ENCODE results near the gene RAB3D. TPM values are rescaled to one million over a fixed set of nuclear protein-coding genes. Genes with fewer than 3 reads are reported as not detected.

Gene RAB3D
- total and polyA plus RNA-seq, 10 of the 15 experiments (the other 5 are each of a cell fraction or from before 2014, with no cell fraction given), result 1.1 to 15.7 (median 6.2) TPM

GRCh38 chr19:11290256-11290655 lies 49.2 kb downstream of the RAB3D start (continued):
- TF ChIP-seq YY1 (IDR thresholded peaks at IDR 0.05; ENCODE audit: low read depth, low read length) (no peak), E4F1 (IDR thresholded peaks at IDR 0.05; ENCODE audit: borderline replicate concordance, partially characterized antibody) (no peak), RCOR1 (conservative IDR thresholded peaks at IDR 0.05; ENCODE audit: low read depth, low read length) (no peak)

GRCh38 chr19:11288349-11288748 lies 51.1 kb downstream of the RAB3D start:
- H3K4me1 ChIP-seq (ENCODE audit: control insufficient read depth, insufficient read depth, low read length), result peaks cover 4% of the 10 kb centered on the region
- intact Hi-C loops (cut with micrococcal nuclease; ENCODE audit: unreplicated experiment) (no loop called here), in situ Hi-C loops (cut with MboI) (no loop called here)
- FAIRE-seq, result peak; percentile 61
- ChIA-PET RAD21 (ENCODE audit: unreplicated experiment) (no interaction called here), SMC1A (ENCODE audit: uncharacterized antibody, unreplicated experiment) (no interaction called here), CTCF (interaction anchor here (1.0 kb wide), 1 partner anchor 194 kb away, joined by 4 read pairs; no protein-coding TSS in a partner anchor), POLR2A (no interaction called here)
- H4K20me1 ChIP-seq (ENCODE audit: control insufficient read depth, insufficient read depth), result no peaks in the 10 kb centered on the region
- H3K9ac ChIP-seq (ENCODE audit: control insufficient read depth, insufficient read depth, low read length), result no peak overlapping the region
- WGBS (ENCODE audit: insufficient coverage, insufficient replicate concordance, low lambda C conversion rate, missing lambda C conversion rate), result 42% methylated on average over 7 of the region's 7 CpGs
- DNase-seq (ENCODE audit: low read depth, low spot score), result no peak
- H3K27me3 ChIP-seq (replicated peaks in 1 of 2; ENCODE audit: control insufficient read depth in 2 of 2, insufficient read depth in 2 of 2, low read length in 1 of 2), result no peaks in the 10 kb centered on the region
- TF ChIP-seq SMC3 (IDR thresholded peaks at IDR 0.05; ENCODE audit: borderline replicate concordance, low read length), result peak; percentile 26; the same call in 1 of the 2 replicates
- TF ChIP-seq NR2C1 (IDR thresholded peaks at IDR 0.05), result no peak
- TF ChIP-seq RAD21 (IDR thresholded peaks at IDR 0.05; ENCODE audit: insufficient read depth, low read depth, low read length), result peak; percentile 31
- TF ChIP-seq RCOR1 (conservative IDR thresholded peaks at IDR 0.05; ENCODE audit: low read depth, low read length), result no peak
- peak; percentile 34 to 51 (median 38); a peak in 4 of 6 replicates for TF ChIP-seq CTCF (IDR thresholded peaks at IDR 0.05 in 2 of 3, conservative IDR thresholded peaks at IDR 0.05 in 1 of 3; ENCODE audit: control insufficient read depth in 2 of 3, extremely low read depth in 1 of 3, insufficient read depth in 1 of 3, low read depth in 3 of 3, low read length in 3 of 3)
- H3K79me2 ChIP-seq (ENCODE audit: control insufficient read depth, insufficient read depth, low read length), result no peaks in the 10 kb centered on the region
- BruUV-seq (replicated peaks), result no TSS peak
- no peak overlapping the region for H3K4me2 ChIP-seq (ENCODE audit: control insufficient read depth, insufficient read depth)
- H2AFZ ChIP-seq (ENCODE audit: control insufficient read depth, low read depth, low read length), result no peak overlapping the region
- H3K4me3 ChIP-seq, result no peak overlapping the region
- H3K27ac ChIP-seq (ENCODE audit: control insufficient read depth, insufficient read depth), result no peak overlapping the region
- peak; percentile 52; the same call in 1 of the 3 replicates for ATAC-seq
- no peaks in the 10 kb centered on the region for H3K9me3 ChIP-seq (replicated peaks; ENCODE audit: control insufficient read depth, insufficient read depth, low read length)
- H3K36me3 ChIP-seq (ENCODE audit: control insufficient read depth in 2 of 2, insufficient read depth in 2 of 2, low read length in 1 of 2), result no peaks in the 10 kb centered on the region

Measured in GM12878 (cell line).